Esophagus muscularis mucosa (tissue), 3 donors: ENCODE measurements around the gene BMP6.

Experiments
- POLR2A ChIP-seq: fragments of 450-650 bp; IDR thresholded peaks from one replicate; pipeline ENCODE4 v1.6.1; 2017; ENCODE audit warnings: antibody characterized with exemption, moderate library complexity, mild to moderate bottlenecking, low read depth
- TF ChIP-seq, protein P1 (sequence below), 3 experiments: fragments of 200-600 bp in 2 of 3; fragments of 450-650 bp in 1 of 3; sonication (generic) in 2 of 3; IDR thresholded peaks; one replicate each; pipeline ENCODE4 v1.5.1; 2017 to 2019; ENCODE audit warnings: antibody characterized with exemption in 3 of 3, mild to moderate bottlenecking in 2 of 3, moderate library complexity in 1 of 3

DNA sequence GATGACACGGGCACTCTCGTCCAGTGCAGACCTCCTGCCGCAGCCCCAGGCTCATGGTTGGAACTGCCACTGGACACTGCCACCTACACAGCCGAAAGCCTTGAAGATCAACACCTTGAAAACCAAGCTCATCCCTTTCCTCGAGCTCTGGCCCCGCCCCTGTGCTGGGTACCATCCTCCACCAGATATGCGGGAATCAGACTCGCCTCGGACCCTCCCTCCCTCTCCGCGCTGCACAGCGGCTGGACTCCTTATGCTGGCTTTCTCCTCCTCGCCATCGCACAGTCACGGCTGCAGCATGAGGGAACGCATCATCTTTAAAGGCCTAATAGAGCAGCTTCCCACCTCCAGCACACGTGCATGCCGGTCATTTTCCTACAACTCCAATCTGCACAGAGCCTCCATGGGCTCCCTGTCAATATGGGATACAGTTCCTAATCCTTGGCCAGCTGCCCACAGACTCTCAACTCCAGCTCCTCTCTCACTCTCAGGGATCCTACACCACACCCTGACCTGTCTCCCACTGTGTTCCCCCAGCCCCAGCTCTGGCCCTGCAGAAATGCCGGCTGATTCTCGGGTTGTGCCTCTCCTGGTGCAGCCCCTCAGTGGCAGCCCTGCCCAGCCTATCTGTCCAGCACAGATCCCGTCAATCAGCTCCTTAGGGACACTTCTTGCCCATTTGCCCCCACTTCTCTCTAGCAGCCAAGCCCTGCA, 161.5 kb downstream of the BMP6 start:
- no peak for TF ChIP-seq POLR2A
- TF ChIP-seq, protein P1, sequence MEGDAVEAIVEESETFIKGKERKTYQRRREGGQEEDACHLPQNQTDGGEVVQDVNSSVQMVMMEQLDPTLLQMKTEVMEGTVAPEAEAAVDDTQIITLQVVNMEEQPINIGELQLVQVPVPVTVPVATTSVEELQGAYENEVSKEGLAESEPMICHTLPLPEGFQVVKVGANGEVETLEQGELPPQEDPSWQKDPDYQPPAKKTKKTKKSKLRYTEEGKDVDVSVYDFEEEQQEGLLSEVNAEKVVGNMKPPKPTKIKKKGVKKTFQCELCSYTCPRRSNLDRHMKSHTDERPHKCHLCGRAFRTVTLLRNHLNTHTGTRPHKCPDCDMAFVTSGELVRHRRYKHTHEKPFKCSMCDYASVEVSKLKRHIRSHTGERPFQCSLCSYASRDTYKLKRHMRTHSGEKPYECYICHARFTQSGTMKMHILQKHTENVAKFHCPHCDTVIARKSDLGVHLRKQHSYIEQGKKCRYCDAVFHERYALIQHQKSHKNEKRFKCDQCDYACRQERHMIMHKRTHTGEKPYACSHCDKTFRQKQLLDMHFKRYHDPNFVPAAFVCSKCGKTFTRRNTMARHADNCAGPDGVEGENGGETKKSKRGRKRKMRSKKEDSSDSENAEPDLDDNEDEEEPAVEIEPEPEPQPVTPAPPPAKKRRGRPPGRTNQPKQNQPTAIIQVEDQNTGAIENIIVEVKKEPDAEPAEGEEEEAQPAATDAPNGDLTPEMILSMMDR (IDR thresholded peaks at IDR 0.05), result no peak
